IPS DF 4.7 (cell line): ENCODE measurements around the gene SYNJ2.

ENCODE experiments used
- DNase-seq: peaks from one replicate; pipeline ENCODE4 v3.0.0-alpha.2; 2013; ENCODE audit warnings: low spot score; ENCODE audit errors: extremely low read depth

Gene SYNJ2

DNA sequence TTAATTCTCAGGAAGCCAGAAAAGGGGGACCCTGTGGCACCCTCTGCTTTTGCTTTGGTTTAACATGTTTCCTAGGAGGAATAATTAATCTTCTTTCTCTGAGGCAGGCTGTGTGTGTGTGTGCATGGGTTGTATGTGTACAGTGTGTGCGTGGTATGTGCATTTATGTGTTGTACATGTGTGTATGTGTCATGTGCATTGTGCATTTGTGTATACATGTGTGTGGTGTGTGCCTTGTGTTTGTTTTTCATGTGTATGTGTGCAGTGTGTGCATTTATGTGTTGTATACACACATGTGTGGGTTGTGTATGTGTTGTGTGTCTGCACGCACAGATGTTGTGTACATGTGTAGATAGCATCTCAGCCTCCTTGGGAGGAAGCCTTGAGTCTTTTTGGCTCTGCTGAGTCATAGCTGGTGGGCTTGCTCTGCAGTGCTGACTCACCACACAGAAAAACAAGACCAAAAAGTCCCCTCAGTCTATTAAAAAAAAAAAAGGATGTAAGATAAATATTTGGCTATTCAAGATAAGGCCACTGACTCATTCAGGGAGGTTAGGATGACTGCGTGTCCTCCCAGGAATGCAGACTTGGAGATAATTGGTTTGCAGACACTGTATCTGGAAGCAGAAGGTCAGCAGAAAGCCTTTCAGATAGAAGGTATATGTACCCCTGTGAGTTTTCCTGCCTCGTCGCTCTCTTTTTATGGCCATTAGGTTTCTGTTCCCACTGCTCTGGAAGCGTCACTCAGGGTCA, 58.6 kb downstream of the SYNJ2 start:
- no peak for DNase-seq

DNA sequence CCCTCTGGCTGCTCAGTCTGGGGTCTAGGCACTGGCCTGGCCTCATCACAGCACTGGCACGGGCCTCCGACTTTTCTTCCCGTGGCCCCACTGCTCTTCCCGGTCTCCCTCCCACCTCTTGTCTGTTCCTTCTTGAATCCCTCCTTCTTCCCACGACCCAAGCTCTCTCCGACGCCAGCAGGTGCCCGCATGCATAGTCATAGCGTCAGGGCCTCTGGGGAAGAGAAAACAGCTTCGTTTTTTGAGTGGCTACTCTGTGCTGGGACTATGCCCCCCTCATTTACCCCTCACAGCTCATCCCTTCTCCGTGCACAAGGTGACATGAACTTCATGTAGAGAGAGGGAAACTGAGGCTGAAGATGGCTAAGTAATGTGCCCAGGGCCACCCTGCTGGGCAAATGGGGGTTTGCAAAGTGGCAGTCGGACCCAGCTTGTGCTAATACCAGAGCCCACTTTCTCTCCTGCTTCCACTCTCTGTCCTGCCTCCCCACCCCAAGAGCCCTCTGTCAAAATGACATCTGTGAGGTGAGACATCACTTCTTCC, 59.2 kb downstream of the SYNJ2 start:
- DNase-seq: no peak

DNA sequence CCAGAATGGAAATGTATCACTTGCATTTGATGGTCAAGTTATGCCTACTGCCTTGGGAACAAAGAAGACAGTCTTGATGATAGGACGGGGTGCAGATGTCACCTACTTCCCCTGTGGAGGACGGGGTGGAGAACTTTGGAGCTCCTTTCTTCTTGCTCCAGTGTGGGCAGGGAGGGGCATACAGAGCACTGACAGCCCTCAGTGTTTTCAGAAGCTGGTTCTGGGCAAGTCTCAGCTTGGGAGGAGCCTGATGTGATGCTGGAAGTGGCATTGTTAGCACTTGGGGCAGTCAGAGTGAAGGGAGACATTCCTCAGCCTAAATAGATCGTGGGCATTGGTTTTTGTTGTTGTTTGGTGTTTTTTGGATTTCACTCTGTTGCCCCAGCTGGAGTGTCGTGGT, 59.7 kb downstream of the SYNJ2 start:
- DNase-seq: no peak

DNA sequence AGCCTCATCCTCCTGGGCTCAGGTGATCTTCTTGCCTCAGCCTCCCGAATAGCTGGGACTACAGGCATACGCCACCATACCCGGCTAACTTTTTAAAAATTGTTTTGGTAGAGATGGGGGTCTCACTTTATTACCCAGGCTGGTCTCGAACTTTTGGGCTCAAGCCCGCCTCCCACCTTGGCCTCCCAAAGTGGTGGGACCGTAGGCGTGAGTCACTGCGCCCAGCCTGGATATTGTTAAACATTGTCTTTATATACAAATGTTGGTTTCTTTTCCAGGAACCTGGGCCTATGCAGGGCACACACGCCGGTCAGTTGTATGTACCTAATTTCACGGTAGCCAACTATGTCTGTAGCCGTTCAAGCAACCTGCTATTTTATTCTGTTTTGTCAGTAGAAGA, 60.1 kb downstream of the SYNJ2 start:
- no peak for DNase-seq

DNA sequence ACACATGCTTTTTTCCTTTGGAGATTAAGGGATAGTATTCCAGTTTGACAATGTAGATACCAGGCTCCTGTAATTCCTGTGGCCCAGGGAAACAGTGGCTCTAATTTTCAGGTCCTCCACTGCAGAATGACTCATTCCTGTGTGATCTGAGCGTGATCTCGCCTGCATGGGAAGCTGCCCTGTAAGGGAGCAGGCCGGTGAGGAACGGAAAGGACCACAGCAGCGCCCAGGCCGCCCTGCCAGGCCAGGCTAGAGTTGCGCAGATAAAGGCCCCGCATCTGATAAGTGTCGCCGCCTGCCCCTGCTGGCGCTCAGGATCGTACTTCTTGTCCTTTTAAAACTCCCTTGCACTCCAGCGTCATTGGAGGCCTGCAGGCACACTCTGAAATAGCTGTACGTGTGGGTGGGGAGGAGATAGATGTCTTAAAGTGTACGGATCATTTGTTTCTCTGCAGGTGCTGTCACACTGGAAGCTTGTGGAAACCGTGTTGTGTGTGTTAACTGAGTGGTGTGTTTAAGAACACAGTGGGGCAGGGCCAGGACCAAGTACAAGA, 60.7 kb downstream of the SYNJ2 start:
- no peak for DNase-seq

DNA sequence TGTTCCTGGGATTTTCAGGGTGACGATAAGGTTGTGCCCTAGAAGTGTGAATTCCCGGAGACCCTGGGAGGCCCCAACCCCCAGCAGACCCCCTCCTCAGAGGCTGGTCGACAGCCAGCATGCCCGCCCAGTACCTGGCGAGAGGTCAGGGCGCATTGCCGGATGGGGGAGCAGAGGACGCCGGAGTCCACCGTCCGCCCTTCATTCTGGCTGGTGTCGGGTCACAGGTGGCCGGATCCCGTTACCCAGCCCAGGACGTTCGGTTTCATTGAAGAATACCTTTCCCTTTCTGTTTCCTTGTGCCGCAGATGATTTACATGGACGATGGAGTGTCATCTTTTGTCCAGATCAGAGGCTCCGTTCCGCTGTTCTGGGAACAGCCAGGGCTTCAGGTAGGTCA, 61.3 kb downstream of the SYNJ2 start:
- DNase-seq: no peak

DNA sequence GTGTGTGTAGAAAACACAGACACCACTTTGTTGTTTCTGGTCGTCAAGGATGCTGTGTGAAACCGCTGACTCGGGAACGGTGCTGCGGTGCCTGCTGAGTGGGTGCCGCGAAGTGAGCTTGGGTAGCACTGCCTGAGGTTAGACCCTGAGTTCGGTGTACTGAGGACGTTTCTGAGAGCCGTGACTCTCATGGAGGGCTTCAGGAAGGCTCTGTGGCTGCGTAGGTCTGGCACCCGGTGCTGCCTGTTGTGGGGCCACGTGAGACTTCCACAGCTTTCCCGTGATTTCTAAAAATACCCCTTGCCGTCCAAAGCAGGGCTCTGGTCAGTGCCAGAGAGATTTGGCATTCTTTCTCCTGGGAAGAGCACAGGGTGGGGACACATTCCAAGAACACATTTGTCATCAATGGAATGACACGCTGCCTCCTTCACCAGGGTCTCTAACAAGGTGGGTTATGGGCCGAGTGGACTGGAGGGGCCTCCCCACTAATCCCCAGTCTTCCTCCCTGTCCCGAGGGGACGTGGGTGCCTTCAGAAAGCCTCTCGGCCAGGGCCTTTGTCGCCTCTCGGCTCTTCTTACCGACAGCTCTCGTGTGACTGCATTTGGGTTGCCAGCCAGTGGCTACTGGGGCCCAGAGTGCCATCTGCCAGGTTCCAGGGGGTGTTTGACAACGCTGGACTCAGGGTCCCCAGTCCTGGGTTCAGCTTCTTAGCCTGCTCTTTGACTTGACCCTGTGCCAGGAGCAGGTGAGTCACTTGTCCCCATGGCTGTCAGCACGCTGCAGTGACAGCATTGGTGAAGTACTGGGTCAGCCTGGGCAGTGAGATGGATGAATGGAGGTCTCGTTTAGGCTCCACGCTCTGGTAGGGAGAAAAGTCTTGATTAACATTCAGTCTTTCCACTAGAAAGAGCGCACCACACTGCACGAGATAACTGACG, 62.2 kb downstream of the SYNJ2 start:
- DNase-seq: no peak

DNA sequence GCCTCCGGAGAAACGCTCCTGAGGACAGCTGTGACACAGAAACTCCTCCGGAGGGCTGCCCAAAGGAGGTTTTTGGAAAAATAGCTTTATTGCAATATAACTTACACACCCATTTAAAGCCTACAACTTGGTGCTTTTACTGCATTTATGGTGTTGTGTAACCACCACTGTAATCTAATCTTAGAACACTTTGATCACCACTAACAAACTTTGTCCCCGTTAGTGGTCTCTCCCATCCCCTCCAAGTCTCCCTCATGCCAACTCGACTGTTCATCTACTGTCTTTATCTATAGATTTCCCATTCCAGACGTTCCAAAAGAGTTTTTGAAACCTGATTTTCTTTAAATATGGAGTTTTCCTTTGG, 62.8 kb downstream of the SYNJ2 start:
- DNase-seq: no peak

DNA sequence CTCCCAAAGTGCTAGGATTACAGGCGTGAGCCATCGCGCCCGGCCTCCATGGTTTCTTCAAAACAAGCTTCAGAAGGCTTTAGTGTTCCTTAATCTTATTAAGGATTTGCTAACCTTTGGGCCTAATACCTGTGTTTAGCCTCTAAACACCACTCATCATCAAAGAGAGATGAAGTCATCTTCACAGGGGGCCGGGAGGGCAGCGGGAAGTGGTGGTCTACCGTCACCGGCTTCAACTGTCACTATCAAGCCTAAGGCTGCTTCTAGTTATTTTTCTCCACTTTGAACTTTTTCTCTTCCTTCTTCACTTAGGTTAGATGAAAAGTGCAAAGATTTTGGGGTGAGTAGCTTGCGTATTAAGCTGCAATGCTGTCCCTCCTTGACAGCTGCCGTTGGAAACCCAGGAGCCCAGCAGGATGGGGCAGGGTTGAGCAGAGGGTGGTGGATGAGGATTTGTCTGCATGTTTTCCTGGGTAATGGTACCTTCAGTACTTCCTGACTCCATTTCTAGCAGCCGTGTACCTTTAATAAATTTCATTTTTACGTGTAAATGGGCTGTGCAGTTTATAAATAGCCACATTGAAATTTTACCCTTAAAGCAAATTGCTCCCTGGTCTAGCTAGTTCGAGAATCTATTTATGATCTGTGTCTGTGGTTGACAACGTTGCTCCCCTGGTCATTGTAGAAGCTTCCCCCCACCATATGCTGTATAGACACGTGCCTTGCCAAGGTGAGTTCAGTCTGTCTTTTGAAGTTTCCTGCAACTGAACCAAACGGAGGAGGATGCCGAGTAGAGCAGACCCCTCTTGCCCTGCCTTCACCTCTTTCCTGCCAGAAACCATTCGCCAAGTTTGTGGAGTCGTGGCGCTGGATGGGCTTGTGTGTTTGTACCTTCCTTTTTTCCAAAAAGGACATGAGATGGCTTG, 64.8 kb downstream of the SYNJ2 start:
- no peak for DNase-seq

DNA sequence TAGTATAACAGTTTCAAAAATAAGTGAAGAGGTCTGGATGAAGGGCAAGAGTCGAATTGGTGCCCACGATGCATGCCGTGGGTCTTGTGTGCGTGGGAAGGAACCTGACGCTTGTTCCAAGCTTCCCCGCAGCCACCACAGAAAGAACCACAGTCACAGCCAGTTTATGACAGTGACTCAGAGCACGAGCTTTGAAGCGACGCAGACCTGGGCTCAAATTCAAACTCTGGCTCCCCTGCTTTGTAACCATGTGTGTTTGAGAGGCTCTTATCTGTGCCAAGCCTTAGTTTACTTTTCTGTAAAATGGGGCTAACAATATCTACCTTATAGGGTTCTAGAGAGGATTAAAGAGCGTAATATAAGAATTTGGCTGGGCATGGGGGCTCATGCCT, 65.5 kb downstream of the SYNJ2 start:
- DNase-seq: no peak

DNA sequence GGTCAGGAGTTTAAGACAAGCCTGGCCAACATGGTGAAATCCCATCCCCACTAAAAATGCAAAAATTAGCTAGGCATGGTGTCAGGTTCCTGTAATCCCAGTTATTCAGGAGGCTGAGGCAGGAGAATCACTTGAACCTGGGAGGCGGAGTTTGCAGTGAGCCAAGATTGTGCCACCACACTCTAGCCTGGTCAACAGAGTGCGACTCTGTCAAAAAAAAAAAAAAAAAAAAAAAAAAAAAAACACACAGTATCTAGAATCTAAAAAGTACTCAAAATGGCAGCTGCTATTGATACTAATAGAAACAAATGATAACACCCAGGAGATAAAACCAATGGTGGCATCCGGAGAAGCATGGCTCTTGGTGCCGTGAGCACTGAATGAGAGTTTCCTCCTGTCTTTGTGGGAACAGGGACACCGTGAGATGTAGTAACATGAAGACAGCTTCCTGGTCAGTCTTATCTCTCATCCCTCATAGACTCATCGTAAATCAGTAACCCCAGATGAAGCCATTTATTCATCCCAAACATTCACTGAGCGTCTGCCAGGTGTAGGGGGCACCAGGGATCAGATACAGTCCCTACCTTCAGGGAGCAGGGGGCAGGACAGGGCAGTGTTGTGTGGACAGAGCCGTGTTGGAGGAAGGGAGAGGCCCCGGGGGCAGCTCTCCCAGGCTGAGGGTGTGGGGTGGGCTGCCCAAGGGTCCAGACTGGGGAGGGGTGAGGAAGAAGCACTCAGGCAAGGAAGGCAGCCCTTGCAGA, 66.1 kb downstream of the SYNJ2 start:
- DNase-seq: no peak

DNA sequence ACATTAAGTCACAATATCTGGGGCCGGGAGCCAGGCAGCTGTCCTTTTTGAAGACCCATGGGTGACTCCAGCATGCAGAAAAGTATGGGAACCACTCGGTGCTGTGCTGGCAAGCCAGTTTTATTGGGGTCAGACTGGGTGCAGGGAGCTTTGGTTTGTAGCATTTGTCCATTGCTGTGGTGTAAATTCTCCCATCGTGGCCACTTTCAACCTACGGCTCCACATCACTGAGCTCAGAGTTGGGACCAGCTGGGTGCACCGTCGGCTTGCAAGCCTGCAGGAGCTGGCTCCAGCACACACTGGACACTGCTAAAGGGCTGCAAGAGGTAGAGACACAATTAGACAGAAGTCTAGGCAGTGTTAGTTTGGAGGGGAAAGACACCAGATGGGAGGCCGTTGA, 66.9 kb downstream of the SYNJ2 start:
- DNase-seq: no peak

DNA sequence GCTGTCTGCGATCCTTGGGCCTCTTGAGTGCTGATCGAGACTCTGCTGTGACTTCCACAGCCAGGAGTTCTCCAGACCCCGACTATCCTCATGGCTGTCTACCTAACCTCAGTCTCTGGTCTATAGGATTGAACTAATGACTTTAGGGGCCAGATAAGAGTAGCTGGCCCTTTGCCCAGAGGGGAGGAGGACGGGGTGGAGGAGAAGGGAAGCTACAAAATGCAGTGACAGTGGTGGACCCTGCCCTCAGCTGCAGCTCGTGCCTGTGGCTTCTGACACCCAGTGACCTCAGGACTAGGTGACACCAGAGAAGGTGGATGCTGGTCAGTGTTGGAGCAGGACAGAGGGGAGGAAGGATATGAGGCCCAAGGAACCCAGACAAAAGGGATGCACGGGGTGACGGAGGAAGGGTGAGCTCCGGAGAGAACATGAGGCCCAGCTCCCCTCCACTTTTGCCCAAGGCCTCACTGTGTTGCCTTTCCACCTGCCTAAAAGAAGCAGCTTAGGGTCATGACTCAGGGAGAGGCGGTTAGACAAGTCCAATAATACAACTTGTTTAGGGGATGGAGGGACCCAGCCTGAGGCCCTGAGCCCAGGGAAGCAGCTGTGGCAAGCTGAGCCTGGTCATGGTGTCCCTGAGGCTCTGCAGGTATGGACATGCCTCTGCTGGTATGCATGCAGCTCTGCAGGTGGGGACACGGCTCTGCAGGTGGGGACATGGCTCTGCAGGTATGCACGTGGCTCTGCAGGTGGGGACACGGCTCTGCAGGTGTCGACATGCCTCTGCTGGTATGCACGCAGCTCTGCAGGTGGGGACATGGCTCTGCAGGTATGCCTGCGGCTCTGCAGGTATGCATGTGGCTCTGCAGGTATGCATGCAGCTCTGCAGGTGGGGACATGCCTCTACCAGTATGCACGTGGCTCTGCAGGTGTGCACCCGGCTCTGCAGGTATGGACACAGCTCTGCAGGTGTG, 67.7 kb downstream of the SYNJ2 start:
- DNase-seq: no peak

DNA sequence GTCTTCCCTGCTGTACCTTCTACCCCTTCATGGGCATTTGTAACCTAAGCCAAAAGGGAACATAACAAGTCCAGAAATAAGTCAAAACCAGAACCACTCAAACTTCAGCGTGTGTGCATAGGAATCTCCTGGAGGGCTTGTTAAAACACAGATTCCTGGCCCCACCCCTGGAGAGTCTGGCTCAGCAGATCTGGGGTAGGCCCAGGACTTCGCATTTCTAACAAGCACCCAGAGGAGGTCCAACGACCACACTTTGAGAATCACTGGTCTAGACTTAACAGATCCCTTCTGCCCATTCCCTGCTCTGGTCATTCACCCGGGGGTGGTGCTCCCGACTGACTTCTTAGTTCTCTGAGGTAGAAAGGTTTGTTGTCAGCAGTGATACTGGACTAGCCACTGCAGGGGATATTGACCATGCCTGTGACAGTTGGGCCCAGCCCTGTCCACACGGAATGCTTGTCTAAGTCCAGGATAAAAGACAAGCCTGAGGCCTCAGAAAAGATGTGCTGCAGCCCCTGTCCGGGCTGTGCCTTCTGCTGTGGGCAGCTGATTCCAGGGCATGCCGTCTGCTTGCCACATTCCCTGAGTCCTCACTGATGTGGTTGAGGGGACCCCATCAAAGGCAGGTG, 68.6 kb downstream of the SYNJ2 start:
- DNase-seq: no peak

DNA sequence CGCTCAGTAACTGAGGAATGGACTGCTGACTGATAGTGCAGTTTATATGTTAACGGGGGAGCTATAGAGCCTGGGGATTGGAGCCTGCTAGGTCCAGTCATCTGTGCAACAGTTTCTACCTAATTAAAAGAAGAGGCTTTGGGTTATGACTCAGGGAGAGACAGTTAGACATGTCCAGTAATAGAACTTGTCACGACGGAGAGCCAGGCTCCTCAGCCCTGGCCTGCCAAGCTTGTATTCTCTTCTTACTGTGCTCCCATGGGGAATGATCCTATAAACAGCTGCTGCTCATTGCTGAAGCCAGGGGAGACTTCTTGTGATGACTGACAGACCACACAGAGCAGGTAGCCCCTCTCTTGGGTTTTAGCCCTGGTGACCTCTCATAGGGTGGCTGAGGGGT, 69.3 kb downstream of the SYNJ2 start:
- DNase-seq: no peak

DNA sequence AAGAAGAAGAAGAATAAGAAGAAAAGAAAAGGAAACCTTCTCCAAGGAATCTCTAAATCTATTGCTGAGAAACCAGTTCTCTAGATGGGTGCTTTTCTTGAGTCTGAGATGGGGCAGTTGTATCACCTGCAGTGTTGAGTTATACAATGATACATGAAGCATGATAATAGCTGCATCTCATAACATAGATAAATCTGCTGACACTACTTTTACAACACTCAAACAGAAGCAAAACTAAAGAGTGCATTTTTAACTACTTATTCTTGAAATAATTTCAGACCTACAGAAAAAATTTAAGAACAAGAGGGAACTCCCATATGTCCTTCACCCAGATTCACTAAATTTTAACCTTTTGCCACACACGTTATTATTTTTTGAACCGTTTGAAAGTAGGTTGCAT, 70.3 kb downstream of the SYNJ2 start:
- no peak for DNase-seq

DNA sequence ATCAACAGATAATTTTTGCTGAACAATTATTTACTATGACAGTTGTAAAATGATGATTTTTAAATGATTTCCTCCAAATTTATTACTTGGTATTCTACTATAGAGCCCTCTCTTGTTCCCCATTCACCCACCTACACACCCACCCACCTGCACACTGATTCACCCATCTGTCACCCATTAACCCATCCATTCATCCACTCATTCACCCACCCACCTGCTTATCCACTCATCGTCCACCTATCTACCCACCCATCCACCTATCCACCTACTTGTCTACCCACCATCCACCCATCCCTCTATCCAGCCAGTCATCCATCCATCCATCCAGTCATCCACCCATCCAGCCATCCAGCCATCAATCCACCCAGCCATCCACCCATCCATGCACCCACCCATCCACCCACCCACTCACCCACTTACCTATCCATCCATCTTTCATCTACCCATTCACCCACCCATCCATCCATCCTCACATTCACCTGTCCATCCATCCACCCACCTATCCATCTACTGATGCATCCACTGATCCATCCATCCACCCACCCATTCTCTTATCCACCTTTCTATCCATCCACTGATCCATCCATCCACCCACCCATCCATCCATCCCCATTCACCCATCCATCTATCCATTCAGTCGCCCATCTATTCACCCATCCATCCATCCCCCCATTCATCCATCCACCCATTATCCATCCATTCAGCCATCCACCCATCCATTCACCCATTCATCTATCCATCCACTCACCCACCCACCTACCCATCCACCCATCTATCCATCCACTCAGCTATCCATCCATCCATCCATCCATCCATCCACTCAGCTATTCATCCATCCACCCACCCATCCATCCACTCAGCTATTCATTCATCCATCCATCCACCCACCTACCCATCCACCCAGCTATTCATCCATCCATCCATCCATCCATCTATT, 72.0 kb downstream of the SYNJ2 start:
- no peak for DNase-seq

DNA sequence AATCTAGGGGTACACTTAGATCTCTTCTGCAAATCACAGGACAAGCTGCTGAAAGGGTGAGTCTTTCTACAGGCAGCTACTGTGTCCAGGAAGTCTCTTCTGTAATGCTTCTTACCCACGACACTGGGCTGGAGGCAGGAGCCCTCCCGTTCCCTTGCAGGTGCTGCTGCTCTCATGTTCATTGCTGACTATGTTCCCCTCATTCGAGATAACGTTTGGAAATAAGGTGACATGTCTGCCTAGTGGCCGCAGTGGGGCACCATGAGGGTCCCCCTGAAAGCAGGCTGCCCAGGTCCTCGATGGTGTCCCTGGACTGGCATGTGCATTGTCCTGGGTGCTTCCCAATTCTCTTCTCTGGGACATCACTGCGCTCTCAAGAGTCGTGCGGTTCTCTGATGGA, 74.7 kb downstream of the SYNJ2 start:
- DNase-seq: no peak
